DMS 273 treated with DMSO at 0.1 percent for 48 hours (cell line): ENCODE data around the gene AUTS2.

Source experiments
- DNase-seq: peaks from one replicate; lab custom pipeline; 2025; lab: John Stamatoyannopoulos, UW

The AUTS2 gene

GRCh38 chr7:69598081-69598486 is at the start of gene AUTS2:
Gene AUTS2, plus strand, starts transcription at chr7:69598475. Its CDS starts 1,179 bp downstream, at chr7:69599654.
- peak; percentile 80 for DNase-seq

- DNase-seq: no peak
Observed at GRCh38 chr7:69550991-69551390, 47.3 kb upstream of the AUTS2 start.

GRCh38 chr7:69553190-69553589 is 45.1 kb upstream of the AUTS2 start:
- no peak for DNase-seq

GRCh38 chr7:69561266-69561960 is 36.9 kb upstream of the AUTS2 start:
- DNase-seq: no peak

- peak; percentile 79 for DNase-seq
Observed at GRCh38 chr7:69564454-69565417, 33.5 kb upstream of the AUTS2 start.

- DNase-seq: no peak
Observed at GRCh38 chr7:69567800-69568199, 30.5 kb upstream of the AUTS2 start.

GRCh38 chr7:69568266-69568665 is 30.0 kb upstream of the AUTS2 start:
- no peak for DNase-seq

- DNase-seq: no peak
Observed at GRCh38 chr7:69575651-69576050, 22.6 kb upstream of the AUTS2 start.

- DNase-seq: no peak
Observed at GRCh38 chr7:69577221-69577620, 21.1 kb upstream of the AUTS2 start.

GRCh38 chr7:69585169-69585568 is 13.1 kb upstream of the AUTS2 start:
- no peak for DNase-seq

GRCh38 chr7:69586321-69586720 is 12.0 kb upstream of the AUTS2 start:
- DNase-seq: no peak

GRCh38 chr7:69588773-69589172 is 9.5 kb upstream of the AUTS2 start:
- DNase-seq: no peak

- DNase-seq: no peak
Observed at GRCh38 chr7:69591805-69592204, 6.5 kb upstream of the AUTS2 start.

GRCh38 chr7:69593511-69593910 is 4.8 kb upstream of the AUTS2 start:
- DNase-seq: no peak

GRCh38 chr7:69595415-69595814 is 2.9 kb upstream of the AUTS2 start:
- no peak for DNase-seq

GRCh38 chr7:69596056-69596455 is 2.2 kb upstream of the AUTS2 start:
- no peak for DNase-seq

- DNase-seq: no peak
Observed at GRCh38 chr7:69596723-69597277, 1.5 kb upstream of the AUTS2 start.

GRCh38 chr7:69597278-69598076 is 798 bp upstream of the AUTS2 start:
- no peak for DNase-seq

GRCh38 chr7:69598487-69599285 is 411 bp downstream of the AUTS2 start:
- DNase-seq: peak; percentile 79

GRCh38 chr7:69599286-69599954 is 1.1 kb downstream of the AUTS2 start:
- no peak for DNase-seq
